Transverse colon (tissue), 4 donors: ENCODE data around the gene BMAL2. TPM values are rescaled to one million over a fixed set of nuclear protein-coding genes. Genes with fewer than 3 reads are reported as not detected.

ENCODE experiments used
- DNase-seq: peaks from one replicate; pipeline ENCODE4 v3.0.0-alpha.2; 2019
- H3K27ac ChIP-seq, 4 donors: fragments of 200-600 bp; sonication (generic); 2 replicates each; pipeline ENCODE4 v1.5.1; 2016 to 2018; ENCODE audit warnings: inconsistent platforms in 4 of 4
- H3K27me3 ChIP-seq: fragments of 200-600 bp; sonication (generic); 2 replicates; pipeline ENCODE4 v1.5.1; 2017; ENCODE audit warnings: inconsistent platforms
- H3K36me3 ChIP-seq, 4 donors: fragments of 200-600 bp; sonication (generic); 2 replicates each; pipeline ENCODE4 v1.5.1; 2017 to 2019; ENCODE audit warnings: inconsistent platforms in 4 of 4
- H3K4me1 ChIP-seq, 4 donors: fragments of 200-600 bp; sonication (generic); 2 replicates each; pipeline ENCODE4 v1.5.1; 2017 to 2020; ENCODE audit warnings: inconsistent platforms in 4 of 4
- H3K4me3 ChIP-seq, 4 donors: fragments of 200-600 bp; sonication (generic); 1 replicate in 1 of 4; 2 replicates in 3 of 4; pipeline versions ENCODE4 v1.5.1 to v1.6.1; 2017 to 2019; ENCODE audit warnings: inconsistent platforms in 4 of 4
- H3K9me3 ChIP-seq, 2 donors: fragments of 200-600 bp; sonication (generic); 2 replicates each; pipeline ENCODE4 v1.5.1; 2017 to 2019; ENCODE audit warnings: inconsistent platforms in 2 of 2
- CTCF ChIP-seq, 5 experiments: fragments of 200-600 bp in 3 of 5; fragments of 450-650 bp in 2 of 5; sonication (generic) in 3 of 5; IDR thresholded peaks; 1 replicate in 2 of 5; 2 replicates in 3 of 5; pipeline ENCODE4 v1.5.1; 2016 to 2017; ENCODE audit warnings: antibody characterized with exemption in 5 of 5, inconsistent platforms in 3 of 5, mild to moderate bottlenecking in 2 of 5, moderate library complexity in 1 of 5
- EP300 ChIP-seq: sonication (generic); formaldehyde crosslinking; IDR thresholded peaks from one replicate; pipeline ENCODE4 v1.6.1; 2017; ENCODE audit warnings: antibody characterized with exemption, low read depth
- POLR2A ChIP-seq: fragments of 450-650 bp; IDR thresholded peaks from one replicate; pipeline ENCODE4 v1.6.1; 2016; ENCODE audit warnings: antibody characterized with exemption, mild to moderate bottlenecking, moderate library complexity
- POLR2AphosphoS5 ChIP-seq, 3 donors: sonication (generic); formaldehyde crosslinking; IDR thresholded peaks; one replicate each; pipeline ENCODE4 v1.6.1; 2016; ENCODE audit warnings: antibody characterized with exemption in 3 of 3
- WGBS, 2 donors: methylation state at CpG; one replicate each; pipeline ENCODE4 v1.1.5; 2018; ENCODE audit warnings: low coverage in 1 of 2; 5-methylcytosine and 5-hydroxymethylcytosine counted together
- in situ Hi-C, 4 donors: fragments of 200-750 bp; cut with MboI; loops; one replicate each; pipeline versions ENCODE4 v1.15.0 to v1.15.1; 2017; ENCODE audit warnings: low sequenced_read_pairs in 3 of 4, low pct_ligation_motif_present in 1 of 4, low pct_unique_long_range_greater_than_20kb in 1 of 4
- intact Hi-C: fragments of 100-400 bp; cut with DNase I; formaldehyde crosslinking; loops from one replicate; pipeline ENCODE4 v1.15.1; 2023; ENCODE audit warnings: low total_unique reads
- total RNA-seq, 4 donors: library from RNA; depleted of rRNA; stranded (reverse); fragments of >200 nt; gene quantifications; one replicate each; pipeline ENCODE4 v1.1.0, GENCODE V29; 2016

BMAL2 gene
- total RNA-seq, 4 donors from 2014 or later = 0.75 to 1.7 (median 1.3) TPM

- intact Hi-C loops (no loop called here), in situ Hi-C loops (no loop called here)
- H3K36me3 ChIP-seq = no peaks in the 10 kb centered on the region
- no peak for DNase-seq
- peaks cover 34 to 62% (median 43%) of the 10 kb centered on the region in 4 donors for H3K4me1 ChIP-seq
- no peaks in the 10 kb centered on the region for H3K9me3 ChIP-seq
- 69 to 84% methylated on average over 3 of the region's 3 CpGs for WGBS, 2 donors
- H3K4me3 ChIP-seq = no peak overlapping the region
- no peaks in the 10 kb centered on the region for H3K27me3 ChIP-seq
- no peak for TF ChIP-seq CTCF (IDR thresholded peaks at IDR 0.05)
- TF ChIP-seq EP300 = no peak
- TF ChIP-seq POLR2A = no peak
- TF ChIP-seq POLR2AphosphoS5 (IDR thresholded peaks at IDR 0.05) = no peak
- H3K27ac ChIP-seq = peak overlapping the region in 3 of 4 donors; percentile 4 to 28 (median 27)
Measured at GRCh38 chr12:27289414-27289813, 43.2 kb upstream of the BMAL2 start.

- TF ChIP-seq EP300 (no peak), POLR2AphosphoS5 (IDR thresholded peaks at IDR 0.05) (no peak), POLR2A (no peak), CTCF (IDR thresholded peaks at IDR 0.05) (no peak)
- no peak for DNase-seq
- Histone ChIP-seq H3K36me3 (no peaks in the 10 kb centered on the region), H3K4me3 (no peak overlapping the region), H3K4me1 (peaks cover 28 to 56% (median 38%) of the 10 kb centered on the region in 4 donors), H3K9me3 (no peaks in the 10 kb centered on the region), H3K27ac (peak overlapping the region; percentile 2 to 28 (median 24)), H3K27me3 (no peaks in the 10 kb centered on the region)
- in situ Hi-C loops = no loop called here
- intact Hi-C loops = no loop called here
- WGBS, 2 donors = 38 to 48% methylated on average over 4 of the region's 4 CpGs
Measured at GRCh38 chr12:27290501-27291168, 42.0 kb upstream of the BMAL2 start.

GRCh38 chr12:27291862-27292261 is 40.8 kb upstream of the BMAL2 start:
- TF ChIP-seq EP300 (no peak), POLR2A (no peak), POLR2AphosphoS5 (IDR thresholded peaks at IDR 0.05) (no peak), CTCF (IDR thresholded peaks at IDR 0.05) (no peak)
- WGBS, 2 donors = 30 to 33% methylated on average over 1 of the region's 1 CpG
- no peak overlapping the region for H3K4me3 ChIP-seq
- no peaks in the 10 kb centered on the region for H3K36me3 ChIP-seq
- in situ Hi-C loops = no loop called here
- intact Hi-C loops = no loop called here
- peaks cover 28 to 56% (median 38%) of the 10 kb centered on the region in 4 donors for H3K4me1 ChIP-seq
- DNase-seq = no peak
- H3K27ac ChIP-seq = peak overlapping the region in 3 of 4 donors; percentile 16 to 38 (median 28)
- no peaks in the 10 kb centered on the region for H3K9me3 ChIP-seq
- H3K27me3 ChIP-seq = no peaks in the 10 kb centered on the region

- Histone ChIP-seq H3K4me3 (no peak overlapping the region), H3K36me3 (peaks cover 0 to 2% (median 0%) of the 10 kb centered on the region in 4 donors), H3K27me3 (no peaks in the 10 kb centered on the region), H3K27ac (peak overlapping the region in 3 of 4 donors; percentile 38 to 49 (median 39)), H3K4me1 (peaks cover 28 to 64% (median 38%) of the 10 kb centered on the region in 4 donors), H3K9me3 (no peaks in the 10 kb centered on the region)
- TF ChIP-seq POLR2AphosphoS5 (IDR thresholded peaks at IDR 0.05) = no peak
- TF ChIP-seq EP300 = no peak
- TF ChIP-seq CTCF (IDR thresholded peaks at IDR 0.05) = no peak
- no peak for TF ChIP-seq POLR2A
- WGBS, 2 donors = 88 to 100% methylated on average over 1 to 2 of the region's 2 CpGs
- intact Hi-C loops = no loop called here
- in situ Hi-C loops = no loop called here
- DNase-seq = no peak
Measured at GRCh38 chr12:27292718-27293117, 39.9 kb upstream of the BMAL2 start.
